Myocyte (in vitro differentiated cells): ENCODE measurements around the gene HIPK3. TPM values are rescaled to one million over a fixed set of nuclear protein-coding genes. Genes with fewer than 3 reads are reported as not detected.
"Not testable (repeated sequence)": the region's sequence is repeated elsewhere in the genome, so short reads cannot be mapped to it uniquely, and the experiment has no call there.

Experiments
- DNase-seq: peaks from one replicate; pipeline ENCODE4 v3.0.0-alpha.2; 2012; ENCODE audit warnings: low read depth
- total RNA-seq: library from RNA; depleted of rRNA; stranded (reverse); fragments of >200 nt; gene quantifications from 2 replicates; pipeline ENCODE4 v1.2.3, GENCODE V29; 2014

HIPK3 gene
- total RNA-seq, 1 donor from 2014 or later, result 185 TPM

GRCh38 chr11:33303541-33303940, 46.4 kb downstream of the HIPK3 start:
- DNase-seq, result peak; percentile 37

GRCh38 chr11:33306821-33307220, 49.6 kb downstream of the HIPK3 start:
- DNase-seq, result not testable (repeated sequence)

DNA sequence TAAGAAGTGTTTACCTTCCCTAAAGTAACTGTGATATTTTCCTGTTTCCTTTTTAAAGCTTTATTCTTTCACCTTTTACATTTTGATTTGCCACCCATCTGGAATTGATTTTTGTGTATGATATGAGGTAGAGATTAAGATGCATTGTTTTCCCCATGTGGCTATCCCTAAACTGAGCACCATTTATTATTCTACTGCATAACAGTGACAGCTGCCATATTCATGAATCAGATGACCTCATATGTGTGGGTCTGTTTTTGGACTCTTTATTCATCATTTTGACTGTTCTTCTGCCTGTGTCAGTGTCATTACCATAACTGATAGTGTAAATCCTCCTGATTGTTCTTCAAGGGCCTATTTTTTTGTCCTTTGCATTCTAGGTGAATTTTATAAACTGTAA, 50.8 kb downstream of the HIPK3 start:
- peak; percentile 47 for DNase-seq

GRCh38 chr11:33309118-33309517, 51.9 kb downstream of the HIPK3 start:
- DNase-seq, result no peak

- DNase-seq, result peak; percentile 50
Measured at GRCh38 chr11:33310720-33311500, 53.7 kb downstream of the HIPK3 start.

DNA sequence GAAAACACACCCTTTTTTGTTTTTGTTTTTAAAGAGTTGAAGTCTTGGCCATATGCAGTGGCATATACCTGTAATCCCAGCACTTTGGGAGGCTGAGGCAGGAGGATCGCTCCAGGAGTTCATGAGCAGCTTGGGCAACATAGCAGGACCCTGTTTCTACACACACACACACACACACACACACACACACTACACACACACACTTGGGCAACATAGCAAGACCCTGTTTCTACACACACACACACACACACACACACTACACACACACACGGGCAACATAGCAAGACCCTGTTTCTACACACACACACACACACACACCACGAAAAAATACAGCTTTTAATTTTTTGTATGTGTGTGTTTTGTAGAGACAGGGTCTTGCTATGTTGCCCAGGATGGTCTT, 54.5 kb downstream of the HIPK3 start:
- no peak for DNase-seq

DNA sequence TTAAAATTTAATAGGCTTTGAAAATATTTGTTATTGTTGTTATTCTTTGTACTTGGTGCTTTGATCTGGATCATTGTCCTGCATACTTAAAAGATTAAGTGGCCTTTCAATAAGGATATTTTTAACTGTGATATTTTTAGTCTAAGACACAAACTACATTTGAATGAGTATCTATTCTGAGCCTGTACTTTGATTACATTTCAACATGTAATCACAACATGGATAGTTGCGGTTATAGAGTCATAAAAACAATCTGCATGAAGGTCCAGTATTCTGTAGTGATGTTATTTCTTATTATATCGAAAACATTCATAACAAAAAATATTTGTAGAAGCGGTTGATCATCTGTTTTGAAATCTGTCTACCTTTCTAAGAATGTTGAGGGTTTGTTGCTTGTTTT, 58.6 kb downstream of the HIPK3 start:
- peak; percentile 25 for DNase-seq

GRCh38 chr11:33317662-33318061, 60.5 kb downstream of the HIPK3 start:
- DNase-seq, result no peak

- no peak for DNase-seq
Measured at GRCh38 chr11:33320016-33320813, 63.0 kb downstream of the HIPK3 start.

DNA sequence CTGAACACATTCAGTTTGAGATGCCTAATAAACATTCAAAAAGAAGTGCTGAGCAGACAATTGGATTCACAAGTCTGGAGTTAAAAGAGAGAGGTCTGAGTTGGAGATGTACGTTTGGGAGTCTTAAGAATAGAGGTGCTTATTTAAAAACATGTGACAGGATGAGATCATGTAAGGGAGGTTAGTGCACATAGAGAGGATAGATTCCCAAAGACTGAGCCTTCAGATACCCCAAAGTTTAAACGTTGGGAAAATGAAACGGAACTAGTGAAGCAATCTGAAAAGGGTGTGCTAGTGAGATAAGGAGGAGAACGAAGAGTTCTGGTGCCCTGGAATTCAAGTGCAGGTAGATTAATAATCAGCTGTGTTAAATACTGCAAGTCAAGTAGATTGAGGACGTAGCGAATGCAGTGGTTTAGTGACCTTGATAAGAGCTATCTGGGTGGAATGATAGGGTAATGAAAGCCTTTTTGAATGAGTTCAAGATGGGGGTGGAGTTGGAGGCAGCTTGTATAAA, 63.7 kb downstream of the HIPK3 start:
- no peak for DNase-seq

- peak; percentile 22 for DNase-seq
Measured at GRCh38 chr11:33321422-33321821, 64.2 kb downstream of the HIPK3 start.

DNA sequence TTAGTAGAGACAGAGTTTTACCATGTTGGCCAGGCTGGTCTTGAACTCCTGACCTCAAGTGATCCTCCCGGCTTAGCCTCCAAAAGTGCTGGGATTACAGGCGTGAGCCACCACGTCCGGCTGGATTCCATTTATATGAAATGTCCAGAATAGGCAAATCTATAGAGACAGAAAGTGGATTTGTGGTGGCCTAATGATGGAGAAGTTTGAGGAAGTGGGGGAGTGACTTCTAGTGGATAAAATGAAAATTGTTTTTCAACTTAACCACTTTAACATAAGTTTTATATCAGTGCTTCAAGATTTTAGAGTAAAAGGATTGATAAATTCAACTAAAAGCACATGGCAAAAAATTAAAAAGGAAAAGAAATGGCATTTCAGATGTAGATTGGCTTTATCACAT, 66.2 kb downstream of the HIPK3 start:
- DNase-seq, result no peak

- no peak for DNase-seq
Measured at GRCh38 chr11:33324302-33324985, 67.3 kb downstream of the HIPK3 start.

DNA sequence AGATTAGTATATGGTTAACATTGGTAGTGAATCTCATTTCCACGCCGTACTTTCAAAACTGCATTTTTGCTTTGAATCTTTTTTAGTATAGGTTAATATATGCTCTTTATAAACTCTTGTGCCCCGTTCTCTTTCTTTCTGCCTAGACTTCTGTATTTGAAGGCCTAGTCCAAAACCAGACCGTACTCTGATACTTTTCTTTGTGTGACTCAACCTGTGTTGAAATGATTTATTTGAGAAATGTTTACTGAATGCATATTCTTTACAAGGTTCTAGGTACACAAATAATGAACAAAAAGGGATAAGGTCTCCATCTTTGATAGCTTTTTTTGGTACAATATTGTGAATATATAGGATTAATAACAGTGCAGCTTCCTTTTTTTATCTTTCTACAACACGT, 68.3 kb downstream of the HIPK3 start:
- DNase-seq, result no peak

DNA sequence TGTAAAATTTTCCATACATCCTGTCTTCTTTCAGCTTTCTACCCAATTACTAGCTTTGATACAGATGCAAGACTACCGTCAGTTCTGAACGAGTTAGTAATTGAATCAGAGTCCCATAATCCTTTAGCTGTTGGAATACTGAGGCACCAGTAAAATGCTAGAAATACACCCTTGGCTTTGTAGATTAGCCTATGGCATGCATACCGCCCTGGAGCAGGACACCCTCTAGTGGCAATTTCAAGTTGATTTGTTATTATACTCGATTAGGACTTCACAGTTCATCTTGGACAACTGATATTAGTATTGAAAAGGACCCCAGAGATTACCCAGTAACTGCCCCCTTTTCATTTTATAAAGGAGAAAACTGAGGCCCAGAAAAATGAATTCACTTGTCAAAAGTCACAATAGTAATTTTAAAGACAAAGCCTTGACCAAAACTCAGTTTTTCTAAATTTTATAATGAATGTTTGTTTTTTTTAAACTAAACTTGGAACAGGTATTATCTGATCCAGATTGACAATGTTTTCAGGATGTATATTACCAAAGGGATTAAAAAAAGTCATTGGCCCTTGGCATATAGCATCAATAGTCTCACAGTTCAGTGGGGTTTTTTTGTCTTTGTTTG, 72.6 kb downstream of the HIPK3 start:
- peak; percentile 52 for DNase-seq

GRCh38 chr11:33333816-33334215, 76.6 kb downstream of the HIPK3 start:
- no peak for DNase-seq

DNA sequence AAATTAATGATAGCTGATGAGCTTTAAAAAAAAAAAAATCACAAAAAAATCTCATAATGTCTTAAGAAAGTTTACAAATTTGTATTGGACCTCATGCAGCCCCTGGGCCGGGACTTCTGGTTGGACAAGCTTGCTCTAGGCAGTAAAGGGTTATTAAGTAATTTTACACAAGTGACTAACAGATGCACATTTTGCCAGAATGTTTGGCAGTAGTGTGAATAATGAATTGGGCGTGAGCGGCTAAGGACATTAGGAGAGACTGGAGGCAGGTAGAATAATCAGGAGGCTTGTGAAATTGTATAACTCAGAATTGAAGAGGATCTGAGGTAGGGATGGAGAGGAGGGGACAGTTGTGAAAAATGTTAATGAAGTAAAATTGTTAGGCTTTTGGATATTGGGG, 77.4 kb downstream of the HIPK3 start:
- DNase-seq, result no peak

DNA sequence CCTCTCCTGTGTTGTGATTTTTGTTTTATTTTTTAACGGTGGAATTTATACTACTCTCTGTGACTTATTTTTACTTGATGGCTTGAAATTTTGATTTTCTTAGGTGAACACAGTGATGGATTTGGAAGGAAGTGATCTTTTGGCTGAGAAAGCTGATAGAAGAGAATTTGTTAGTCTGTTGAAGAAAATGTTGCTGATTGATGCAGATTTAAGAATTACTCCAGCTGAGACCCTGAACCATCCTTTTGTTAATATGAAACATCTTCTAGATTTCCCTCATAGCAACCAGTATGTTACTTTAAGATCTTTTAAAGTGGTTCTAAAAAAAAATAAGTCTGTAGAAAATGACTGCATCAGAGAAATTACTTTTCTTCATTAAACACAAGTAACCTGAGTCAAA, 82.1 kb downstream of the HIPK3 start:
- no peak for DNase-seq

- DNase-seq, result peak; percentile 58
Measured at GRCh38 chr11:33344611-33345010, 87.4 kb downstream of the HIPK3 start.

DNA sequence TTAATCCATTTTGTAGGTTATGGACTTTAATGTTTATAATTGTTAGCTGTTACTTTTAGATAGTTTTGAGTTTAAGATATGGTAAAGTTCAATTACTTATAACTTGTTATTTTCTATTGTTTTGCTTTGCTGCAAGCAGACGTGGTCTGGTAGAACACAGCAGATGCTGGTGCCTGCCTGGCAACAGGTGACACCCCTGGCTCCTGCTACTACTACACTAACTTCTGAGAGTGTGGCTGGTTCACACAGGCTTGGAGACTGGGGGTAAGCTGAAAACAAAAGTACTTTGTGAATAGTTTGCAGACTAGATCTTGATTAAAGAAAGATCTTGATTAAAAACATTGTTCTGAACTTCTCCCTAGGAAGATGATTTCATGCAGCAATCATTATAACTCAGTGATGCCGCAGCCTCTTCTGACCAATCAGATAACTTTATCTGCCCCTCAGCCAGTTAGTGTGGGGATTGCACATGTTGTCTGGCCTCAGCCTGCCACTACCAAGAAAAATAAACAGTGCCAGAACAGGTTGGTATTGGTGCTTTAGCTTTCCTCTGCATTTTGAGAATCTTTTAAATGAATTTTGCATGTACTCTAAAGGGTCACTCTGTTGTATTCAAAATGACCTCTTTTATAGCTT, 90.4 kb downstream of the HIPK3 start:
- peak; percentile 29 for DNase-seq

GRCh38 chr11:33350287-33350686, 93.1 kb downstream of the HIPK3 start:
- no peak for DNase-seq
